K562 (cell line): Measurements from ENCODE around the gene RBMS1. TPM values are rescaled to one million over a fixed set of nuclear protein-coding genes. Genes with fewer than 3 reads are reported as not detected.

Experiments used
- CREB3 ChIP-seq: fragments of 450-650 bp; conservative IDR thresholded peaks from 2 replicates; pipeline ENCODE4 v1.6.1; 2016; ENCODE audit warnings: missing genetic modification characterization, low read depth, mild to moderate bottlenecking, missing compliant biosample characterization, moderate library complexity
- KLF6 ChIP-seq: fragments of 250-450 bp; sonication (Bioruptor Pico); IDR thresholded peaks from 2 replicates; pipeline ENCODE4 v1.4.0; 2020; ENCODE audit warnings: mild to moderate bottlenecking, moderate library complexity, borderline replicate concordance
- MGA ChIP-seq: fragments of 450-650 bp; IDR thresholded peaks from 2 replicates; pipeline ENCODE4 v1.6.1; 2016; ENCODE audit warnings: mild to moderate bottlenecking, moderate library complexity
- TRIM28 ChIP-seq: fragments of 450-650 bp; IDR thresholded peaks from 2 replicates; pipeline ENCODE4 v1.6.1; 2017
- ZNF551 ChIP-seq: fragments of 250-450 bp; sonication (Bioruptor Pico); IDR thresholded peaks from 2 replicates; pipeline ENCODE4 v1.5.0; 2021; ENCODE audit warnings: mild to moderate bottlenecking, moderate library complexity
- polyA plus RNA-seq, 8 experiments: library from polyadenylated mRNA; depleted of rRNA in 4 of 8; stranded (reverse) in 5 of 8; unstranded in 3 of 8; fragments of >200 nt; fragmentation: Nextera tagmentation in 2 of 8; fragmentation: Illumina TruSeq in 1 of 8; extraction: Ambion mirVana in 2 of 8; extraction: Trizol in 1 of 8; gene quantifications; 2 replicates each; pipeline versions ENCODE4 v1.2.1 to v1.2.3, GENCODE V29; 2011 to 2014; ENCODE audit warnings: inconsistent platforms in 1 of 8, missing spikeins in 1 of 8
- total RNA-seq, 7 experiments: library from RNA; depleted of rRNA in 6 of 7; stranded (reverse); fragments of >200 nt in 6 of 7; fragmentation: Illumina TruSeq in 2 of 7; extraction: Trizol in 2 of 7; gene quantifications; 2 replicates each; pipeline versions ENCODE4 v1.2.1 to v1.2.3, GENCODE V29; 2011 to 2021; ENCODE audit warnings: low replicate concordance in 1 of 7

Gene RBMS1
- total and polyA plus RNA-seq, 9 of the 15 experiments (the other 6 are each of a cell fraction or from before 2014, with no cell fraction given), result 0.04 to 0.31 (median 0.09) TPM; not detected in 6

GRCh38 chr2:160281213-160281612 is 212.4 kb downstream of the RBMS1 start (continued):
- TF ChIP-seq MGA (no peak), CREB3 (tag) (no peak), KLF6 (CRISPR knock-in tag) (no peak), ZNF551 (no peak), TRIM28 (no peak)
